ENCODE results near the gene FKBP4.

Gene FKBP4

GRCh38 chr12:2783936-2784600 lies 10.7 kb upstream of the FKBP4 start:
- peak; percentile 84 for DNase-seq

- no peak for DNase-seq
Observed at GRCh38 chr12:2785017-2785416, 9.8 kb upstream of the FKBP4 start.

GRCh38 chr12:2791089-2791488 lies 3.7 kb upstream of the FKBP4 start:
- DNase-seq, result no peak

GRCh38 chr12:2792671-2793500 lies 1.9 kb upstream of the FKBP4 start:
- no peak for DNase-seq

- no peak for DNase-seq
Observed at GRCh38 chr12:2793561-2793960, 1.2 kb upstream of the FKBP4 start.

GRCh38 chr12:2794191-2794735 lies 507 bp upstream of the FKBP4 start:
- peak; percentile 86 for DNase-seq

- peak; percentile 81 for DNase-seq
Observed at GRCh38 chr12:2795291-2796186, 769 bp downstream of the FKBP4 start.

GRCh38 chr12:2796187-2796666 lies 1.5 kb downstream of the FKBP4 start:
- DNase-seq, result no peak

- DNase-seq, result no peak
Observed at GRCh38 chr12:2797721-2798418, 3.1 kb downstream of the FKBP4 start.

GRCh38 chr12:2800046-2800570 lies 5.3 kb downstream of the FKBP4 start:
- no peak for DNase-seq

GRCh38 chr12:2801044-2801783 lies 6.4 kb downstream of the FKBP4 start:
- DNase-seq, result no peak

- DNase-seq, result no peak
Observed at GRCh38 chr12:2803635-2804392, 9.0 kb downstream of the FKBP4 start.

GRCh38 chr12:2804393-2805142 lies 9.8 kb downstream of the FKBP4 start:
- DNase-seq, result no peak

GRCh38 chr12:2805143-2805520 lies 10.4 kb downstream of the FKBP4 start:
- DNase-seq, result no peak

GRCh38 chr12:2806700-2807099 lies 11.9 kb downstream of the FKBP4 start:
- DNase-seq, result no peak

GRCh38 chr12:2811801-2812200 lies 17.0 kb downstream of the FKBP4 start:
- no peak for DNase-seq

- peak; percentile 100 for DNase-seq
Observed at GRCh38 chr12:2812290-2813213, 17.8 kb downstream of the FKBP4 start, which contains the start of gene ITFG2. Gene ITFG2, plus strand, starts transcription at chr12:2812668. Its CDS starts 93 bp downstream, at chr12:2812761.
